IMR-90 (cell line): ENCODE measurements around the gene POLR1G. TPM values are rescaled to one million over a fixed set of nuclear protein-coding genes. Genes with fewer than 3 reads are reported as not detected.
A peak's percentile ranks its signal among the peaks of the same experiment; 100 is the strongest.

ENCODE experiments used
- ATAC-seq: fragments of 200-7000 bp; cut with Tn5 transposase; 2 replicates; pipeline ENCODE4 v1.9.1; 2020; ENCODE audit warnings: low read depth, mild to moderate bottlenecking, moderate library complexity
- BruUV-seq: library from RNA; stranded (reverse); fragments of 400-500 nt; replicated peaks from 2 replicates; lab custom pipeline; 2021; lab: Mats Ljungman, UMichigan
- CTCF ChIA-PET: fragments of 300-600 bp; formaldehyde crosslinking; extraction: SDS; loops from one replicate; lab custom pipeline; 2021; ENCODE audit warnings: antibody characterized with exemption; lab: Yijun Ruan, JAX
- POLR2A ChIA-PET: fragments of 300-600 bp; sonication (Branson Sonifier 250); formaldehyde crosslinking; loops from one replicate; lab custom pipeline; 2022; ENCODE audit warnings: antibody characterized with exemption; ENCODE audit not compliant: unreplicated experiment; lab: Charles Lee
- DNase-seq: peaks from one replicate; pipeline ENCODE4 v3.0.0; 2013
- H2AFZ ChIP-seq: replicated peaks from 2 replicates; pipeline ENCODE3; 2013; ENCODE audit warnings: low read length, mild to moderate bottlenecking; ENCODE audit not compliant: poor library complexity
- H2AK5ac ChIP-seq: 2 replicates; pipeline ENCODE4 v1.6.1; 2013; ENCODE audit warnings: low read depth, low read length, inconsistent platforms
- H2AK9ac ChIP-seq: replicated peaks from 2 replicates; pipeline ENCODE3; 2013; ENCODE audit warnings: mild to moderate bottlenecking, low read depth, low read length, moderate library complexity; ENCODE audit not compliant: poor library complexity
- H2BK120ac ChIP-seq: 2 replicates; pipeline ENCODE4 v1.6.1; 2013; ENCODE audit warnings: low read depth, low read length, inconsistent platforms
- H2BK15ac ChIP-seq: 3 replicates; pipeline ENCODE4 v1.6.1; 2013; ENCODE audit warnings: low read depth, low read length, inconsistent platforms
- H2BK20ac ChIP-seq: 2 replicates; pipeline ENCODE4 v1.6.1; 2013; ENCODE audit warnings: low read depth, mild to moderate bottlenecking, inconsistent platforms, low read length, moderate library complexity
- H2BK5ac ChIP-seq: 2 replicates; pipeline ENCODE4 v1.6.1; 2013; ENCODE audit warnings: mild to moderate bottlenecking, low read depth, low read length, inconsistent platforms; ENCODE audit not compliant: poor library complexity, severe bottlenecking
- H3K14ac ChIP-seq: replicated peaks from 2 replicates; pipeline ENCODE4 v1.6.1; 2013; ENCODE audit warnings: low read depth, low read length, inconsistent platforms
- H3K18ac ChIP-seq: 2 replicates; pipeline ENCODE4 v1.6.1; 2013; ENCODE audit warnings: low read depth, low read length, control low read depth
- H3K23ac ChIP-seq: 2 replicates; pipeline ENCODE4 v1.6.1; 2013; ENCODE audit warnings: low read depth, low read length, inconsistent platforms
- H3K27ac ChIP-seq: 2 replicates; pipeline ENCODE4 v1.5.1; 2013; ENCODE audit warnings: mild to moderate bottlenecking, control low read depth, low read length; ENCODE audit not compliant: insufficient read depth
- H3K27me3 ChIP-seq: 2 replicates; pipeline ENCODE4 v1.6.1; 2013; ENCODE audit warnings: low read length; ENCODE audit not compliant: control insufficient read depth, insufficient read depth
- H3K36me3 ChIP-seq: 2 replicates; pipeline ENCODE4 v1.6.1; 2013; ENCODE audit warnings: low read length, mixed read lengths; ENCODE audit not compliant: control insufficient read depth, insufficient read depth
- H3K4ac ChIP-seq: 2 replicates; pipeline ENCODE4 v1.6.1; 2013; ENCODE audit warnings: low read depth, low read length, inconsistent platforms
- H3K4me1 ChIP-seq: 2 replicates; pipeline ENCODE4 v1.6.1; 2013; ENCODE audit warnings: low read length, mixed read lengths; ENCODE audit not compliant: control insufficient read depth, insufficient read depth
- H3K4me2 ChIP-seq: 2 replicates; pipeline ENCODE4 v1.6.1; 2013; ENCODE audit warnings: low read depth, mild to moderate bottlenecking, control low read depth, low read length, moderate library complexity
- H3K4me3 ChIP-seq: 2 replicates; pipeline ENCODE4 v1.5.1; 2013; ENCODE audit warnings: low read depth, mild to moderate bottlenecking, control low read depth, low read length, moderate library complexity; ENCODE audit not compliant: insufficient read depth
- H3K56ac ChIP-seq: 2 replicates; pipeline ENCODE4 v1.6.1; 2013; ENCODE audit warnings: low read length, inconsistent platforms; ENCODE audit not compliant: insufficient read depth; ENCODE audit errors: extremely low read depth
- H3K79me1 ChIP-seq, 2 experiments: 2 replicates each; pipeline ENCODE4 v1.6.1; 2013; ENCODE audit warnings: low read length in 2 of 2, inconsistent platforms in 1 of 2, low read depth in 1 of 2
- H3K9ac ChIP-seq: 2 replicates; pipeline ENCODE4 v1.6.1; 2013; ENCODE audit warnings: low read depth, low read length, control low read depth
- H3K9me1 ChIP-seq: 2 replicates; pipeline ENCODE4 v1.6.1; 2013; ENCODE audit warnings: low read length, inconsistent platforms; ENCODE audit not compliant: insufficient read depth
- H3K9me3 ChIP-seq: 2 replicates; pipeline ENCODE4 v1.6.1; 2013; ENCODE audit warnings: low read length; ENCODE audit not compliant: control insufficient read depth, insufficient read depth
- H4K20me1 ChIP-seq: 2 replicates; pipeline ENCODE4 v1.6.1; 2013; ENCODE audit warnings: low read length, inconsistent platforms; ENCODE audit not compliant: insufficient read depth
- H4K5ac ChIP-seq: 2 replicates; pipeline ENCODE4 v1.6.1; 2013; ENCODE audit warnings: mild to moderate bottlenecking, low read depth, low read length, control low read depth
- H4K8ac ChIP-seq, 2 experiments: 2 replicates each; pipeline ENCODE4 v1.6.1; 2013; ENCODE audit warnings: low read depth in 2 of 2, low read length in 2 of 2, control low read depth in 1 of 2, inconsistent platforms in 1 of 2
- H4K91ac ChIP-seq: 2 replicates; pipeline ENCODE4 v1.6.1; 2013; ENCODE audit warnings: low read depth, low read length, inconsistent platforms; ENCODE audit not compliant: insufficient read depth
- CHD1 ChIP-seq: IDR thresholded peaks from 2 replicates; pipeline ENCODE4 v1.6.1; 2012; ENCODE audit warnings: low read depth, low read length, improper control_type of control experiment
- MAFK ChIP-seq: IDR thresholded peaks from 2 replicates; pipeline ENCODE4 v1.6.1; 2012; ENCODE audit warnings: low read depth, low read length, improper control_type of control experiment
- MXI1 ChIP-seq: IDR thresholded peaks from 2 replicates; pipeline ENCODE4 v1.6.1; 2012; ENCODE audit warnings: low read depth, mild to moderate bottlenecking, low read length, moderate library complexity, borderline replicate concordance
- RAD21 ChIP-seq: IDR thresholded peaks from 2 replicates; pipeline ENCODE4 v1.6.1; 2012; ENCODE audit warnings: low read length, improper control_type of control experiment
- SMC3 ChIP-seq: fragments of 150-350 bp; IDR thresholded peaks from 2 replicates; pipeline ENCODE4 v1.6.1; 2016; ENCODE audit warnings: low read depth, mild to moderate bottlenecking, antibody characterized with exemption, low read length, moderate library complexity
- WGBS, 2 experiments: methylation state at CpG; one replicate each; pipeline versions ENCODE4 v1.1.5 to v1.1.7; 2013; ENCODE audit warnings: missing lambda C conversion rate in 2 of 2; ENCODE audit not compliant: insufficient read length in 1 of 2; ENCODE audit errors: extremely low coverage in 2 of 2; 5-methylcytosine and 5-hydroxymethylcytosine counted together
- dilution Hi-C: fragments of 300-500 bp; cut with HindIII; formaldehyde crosslinking; loops from one replicate; pipeline ENCODE4 v1.14.3; 2018; ENCODE audit warnings: low sequenced_read_pairs; ENCODE audit not compliant: unreplicated experiment
- in situ Hi-C: fragments of 300-500 bp; cut with MboI; formaldehyde crosslinking; loops from 3 replicates; pipeline ENCODE4 v1.14.3; 2019; ENCODE audit warnings: low sequenced_read_pairs, inconsistent platforms, mixed read lengths
- intact Hi-C: fragments of 100-400 bp; cut with micrococcal nuclease; formaldehyde crosslinking; loops from 2 replicates; pipeline ENCODE4 v1.10.0; 2022
- polyA plus RNA-seq, 3 experiments: library from polyadenylated mRNA; depleted of rRNA; stranded (reverse); fragments of >200 nt; gene quantifications; 2 replicates each; pipeline ENCODE4 v1.2.3, GENCODE V29; 2012; ENCODE audit warnings: low replicate concordance in 1 of 3
- total RNA-seq: library from RNA; depleted of rRNA; stranded (reverse); fragments of >200 nt; gene quantifications from 2 replicates; pipeline ENCODE4 v1.2.3, GENCODE V29; 2012
- TF ChIP-seq, protein P1 (sequence below): fragments of 150-350 bp; IDR thresholded peaks from 2 replicates; pipeline ENCODE4 v1.6.1; 2017; ENCODE audit warnings: mild to moderate bottlenecking, antibody characterized with exemption, low read length, low read depth

POLR1G gene
- total and polyA plus RNA-seq, 2 of the 4 experiments (the other 2 are of a cell fraction): 8.0 to 12.5 TPM

DNA sequence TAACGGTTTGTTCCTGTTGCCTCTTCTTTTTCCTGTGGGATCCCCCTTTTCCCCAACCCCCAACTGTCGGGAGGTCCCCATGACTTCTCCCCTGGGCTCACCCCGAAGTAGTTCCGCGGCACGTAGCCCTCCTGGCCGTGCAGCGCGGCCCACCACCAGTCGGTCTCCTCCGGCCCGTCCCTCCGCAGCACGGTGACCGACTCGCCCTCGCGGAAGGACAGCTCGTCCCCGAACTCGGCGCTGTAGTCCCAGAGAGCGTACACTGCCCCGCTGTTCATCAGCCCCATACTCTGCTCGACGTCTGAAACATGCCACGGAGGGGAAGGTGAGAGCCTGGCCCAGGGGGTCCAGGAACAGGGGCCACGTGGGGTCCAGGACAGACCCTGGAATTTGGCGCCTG lies 24.0 kb upstream of the POLR1G start:
- DNase-seq (no peak), ATAC-seq (no peak)
- Histone ChIP-seq H3K18ac (no peak overlapping the region), H3K4me1 (peaks cover 6% of the 10 kb centered on the region), H3K4me3 (no peak overlapping the region), H2BK15ac (no peak overlapping the region), H3K9me1 (peaks cover 4% of the 10 kb centered on the region; the same call in 1 of the 2 replicates), H3K27ac (no peak overlapping the region), H2BK20ac (no peak overlapping the region), H3K14ac (no peak overlapping the region), H2BK120ac (no peak overlapping the region), H3K9me3 (no peaks in the 10 kb centered on the region), H3K9ac (no peak overlapping the region), H2AFZ (peak overlapping the region; percentile 66), H3K79me1 (no peaks in the 10 kb centered on the region), H3K4me2 (no peak overlapping the region), H3K56ac (no peak overlapping the region), H4K8ac (no peak overlapping the region), H3K23ac (no peak overlapping the region), H3K27me3 (no peaks in the 10 kb centered on the region), H4K5ac (no peak overlapping the region), H3K36me3 (no peaks in the 10 kb centered on the region), H4K20me1 (no peaks in the 10 kb centered on the region), H3K4ac (no peak overlapping the region), H2AK5ac (peak overlapping the region; percentile 50), H2AK9ac (no peak overlapping the region), H2BK5ac (no peak overlapping the region), H4K91ac (no peak overlapping the region)
- intact Hi-C loops (no loop called here), in situ Hi-C loops (no loop called here), dilution Hi-C loops (no loop called here)
- ChIA-PET POLR2A (no interaction called here), CTCF (no interaction called here)
- 77% methylated on average over 5 of the region's 29 CpGs; no CpG with 5 or more reads in 1 of the 2 experiments for WGBS, 2 experiments
- TF ChIP-seq MAFK (no peak), SMC3 (no peak), RAD21 (no peak), CHD1 (no peak), MXI1 (no peak)
- TF ChIP-seq, protein P1, sequence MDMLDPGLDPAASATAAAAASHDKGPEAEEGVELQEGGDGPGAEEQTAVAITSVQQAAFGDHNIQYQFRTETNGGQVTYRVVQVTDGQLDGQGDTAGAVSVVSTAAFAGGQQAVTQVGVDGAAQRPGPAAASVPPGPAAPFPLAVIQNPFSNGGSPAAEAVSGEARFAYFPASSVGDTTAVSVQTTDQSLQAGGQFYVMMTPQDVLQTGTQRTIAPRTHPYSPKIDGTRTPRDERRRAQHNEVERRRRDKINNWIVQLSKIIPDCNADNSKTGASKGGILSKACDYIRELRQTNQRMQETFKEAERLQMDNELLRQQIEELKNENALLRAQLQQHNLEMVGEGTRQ: no peak
- no TSS peak for BruUV-seq
